SK-N-DZ (cell line): Measurements from ENCODE around the gene PCNX2.

ENCODE experiments used
- DNase-seq: peaks from one replicate; pipeline ENCODE4 v3.0.0-alpha.2; 2015; ENCODE audit warnings: low spot score

Gene PCNX2

GRCh38 chr1:233256789-233257188, 38.7 kb downstream of the PCNX2 start:
- no peak for DNase-seq

GRCh38 chr1:233256191-233256590, 39.3 kb downstream of the PCNX2 start:
- DNase-seq, result no peak

- no peak for DNase-seq
Measured at GRCh38 chr1:233255145-233255544, 40.4 kb downstream of the PCNX2 start.

GRCh38 chr1:233253832-233254331, 41.6 kb downstream of the PCNX2 start:
- DNase-seq, result no peak

GRCh38 chr1:233253231-233253831, 42.2 kb downstream of the PCNX2 start:
- no peak for DNase-seq

- no peak for DNase-seq
Measured at GRCh38 chr1:233252441-233252840, 43.1 kb downstream of the PCNX2 start.

GRCh38 chr1:233251201-233251720, 44.3 kb downstream of the PCNX2 start:
- no peak for DNase-seq

- no peak for DNase-seq
Measured at GRCh38 chr1:233248014-233248413, 47.5 kb downstream of the PCNX2 start.

- no peak for DNase-seq
Measured at GRCh38 chr1:233246965-233247364, 48.6 kb downstream of the PCNX2 start.

GRCh38 chr1:233245191-233245765, 50.2 kb downstream of the PCNX2 start:
- no peak for DNase-seq

GRCh38 chr1:233244183-233244582, 51.3 kb downstream of the PCNX2 start:
- DNase-seq, result no peak

GRCh38 chr1:233242827-233243483, 52.6 kb downstream of the PCNX2 start:
- no peak for DNase-seq

GRCh38 chr1:233241759-233242158, 53.8 kb downstream of the PCNX2 start:
- DNase-seq, result no peak

- DNase-seq, result peak; percentile 39
Measured at GRCh38 chr1:233240829-233241682, 54.5 kb downstream of the PCNX2 start.

GRCh38 chr1:233240371-233240770, 55.2 kb downstream of the PCNX2 start:
- no peak for DNase-seq

GRCh38 chr1:233238884-233239431, 56.6 kb downstream of the PCNX2 start:
- no peak for DNase-seq

GRCh38 chr1:233237647-233238046, 57.9 kb downstream of the PCNX2 start:
- DNase-seq, result no peak

- DNase-seq, result no peak
Measured at GRCh38 chr1:233233508-233234040, 62.0 kb downstream of the PCNX2 start.

- DNase-seq, result no peak
Measured at GRCh38 chr1:233230011-233230410, 65.5 kb downstream of the PCNX2 start.

- DNase-seq, result no peak
Measured at GRCh38 chr1:233229288-233229687, 66.2 kb downstream of the PCNX2 start.

GRCh38 chr1:233227930-233228465, 67.5 kb downstream of the PCNX2 start:
- DNase-seq, result no peak
